ENCODE data around the gene MYO1A. TPM values are rescaled to one million over a fixed set of nuclear protein-coding genes. Genes with fewer than 3 reads are reported as not detected.
"Not testable (repeated sequence)": the region's sequence is repeated elsewhere in the genome, so short reads cannot be mapped to it uniquely, and the experiment has no call there.

Gene MYO1A
- polyA plus RNA-seq, 3 donors, result 0.10 to 0.25 (median 0.11) TPM

DNA sequence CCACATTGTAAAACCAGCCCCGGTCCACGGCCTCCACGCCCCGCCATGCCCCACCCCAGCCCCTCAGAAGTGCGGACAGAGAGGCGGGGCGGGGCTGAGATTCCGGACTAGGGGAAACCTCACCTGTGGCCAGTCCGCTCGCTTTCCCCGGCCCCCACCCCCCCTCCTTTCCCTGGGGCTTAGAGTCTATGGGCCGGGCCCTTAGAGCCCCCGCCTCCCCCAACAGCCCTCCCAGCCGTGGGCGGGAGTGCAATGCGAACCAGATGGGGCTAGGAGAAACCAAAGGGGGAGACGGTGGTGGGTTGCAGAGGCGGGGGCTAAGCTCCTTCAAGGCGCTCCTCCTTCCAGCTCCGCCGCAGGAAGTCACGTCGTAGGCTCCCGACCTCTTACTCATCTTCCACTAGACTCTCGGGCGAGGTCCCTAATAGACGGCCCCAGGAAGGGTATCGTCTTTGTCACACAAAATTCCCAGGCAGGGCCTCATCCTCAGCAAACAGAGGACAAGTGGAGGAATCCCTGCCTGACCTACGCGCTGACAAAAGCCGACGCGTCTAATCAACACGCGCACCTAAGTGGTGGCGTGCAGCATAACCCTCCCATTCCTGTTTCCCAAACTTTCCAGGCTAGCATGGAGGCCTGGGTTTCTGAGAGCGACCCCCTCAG lies 37.9 kb upstream of the MYO1A start:
- DNase-seq (ENCODE audit: low read depth in 3 of 3, low spot score in 2 of 3), result peak; percentile 80 to 88 (median 85)

DNA sequence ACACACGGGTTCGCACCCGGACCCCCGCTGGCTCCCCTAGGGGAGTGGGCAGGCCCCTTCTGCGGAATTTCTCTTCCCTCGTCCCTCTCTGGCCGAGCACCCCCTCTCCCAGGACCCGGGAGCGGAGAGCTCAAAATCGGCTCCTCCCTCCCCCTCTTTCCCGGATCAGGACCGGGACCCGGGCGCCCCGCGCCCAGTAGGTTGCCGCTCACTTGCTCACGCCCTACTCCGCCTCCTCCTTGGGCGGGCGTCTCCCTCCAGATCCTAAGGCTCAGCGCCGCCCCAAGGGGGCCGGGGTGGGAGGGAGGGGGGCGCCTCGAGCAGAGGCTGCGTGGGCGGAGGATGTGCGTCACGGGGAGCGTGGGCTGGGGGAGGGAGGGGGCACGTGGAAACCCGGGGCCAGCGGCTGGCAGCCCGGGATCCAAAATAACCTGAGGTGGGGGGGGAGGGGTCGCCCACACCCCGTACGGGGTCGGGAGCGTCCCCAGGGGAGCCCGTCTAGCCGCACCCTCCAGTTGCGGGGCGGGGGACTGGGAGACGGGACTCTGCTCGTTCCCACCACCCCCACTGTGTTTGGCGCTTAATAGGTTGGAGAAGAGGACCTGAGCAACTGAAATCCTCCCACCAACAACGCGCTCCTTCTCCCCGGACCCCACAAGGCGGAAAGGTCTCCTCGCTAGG lies 37.2 kb upstream of the MYO1A start:
- peak in 1 of 3 donors; percentile 72 for DNase-seq (ENCODE audit: low read depth in 3 of 3, low spot score in 2 of 3)

DNA sequence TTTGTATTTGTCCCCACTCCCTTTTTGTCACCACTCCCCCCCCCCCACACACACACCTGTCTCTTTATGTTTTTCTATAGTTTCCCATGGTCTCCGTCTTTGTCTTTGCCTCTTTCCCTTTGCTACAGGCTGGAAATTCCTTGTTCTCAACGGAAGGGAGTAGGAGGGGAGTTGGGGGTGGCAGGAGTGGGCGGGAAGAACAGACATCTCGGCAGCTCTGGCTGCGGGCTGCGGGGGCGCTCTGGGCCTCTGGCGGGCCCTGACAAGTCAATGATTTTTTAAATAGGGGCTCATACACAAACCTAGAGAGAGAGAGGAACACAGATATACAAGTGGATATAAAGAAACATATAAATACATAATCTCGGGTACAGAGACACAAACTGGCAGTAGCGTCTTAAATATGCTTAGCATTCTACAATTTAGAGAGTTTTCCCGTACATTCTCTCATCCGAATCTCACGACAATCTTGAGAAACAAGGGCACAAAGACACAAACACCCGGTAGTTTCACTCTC lies 36.6 kb upstream of the MYO1A start:
- DNase-seq (ENCODE audit: low read depth in 3 of 3, low spot score in 2 of 3), result peak in 1 of 3 donors; percentile 71

- peak in 1 of 3 donors; percentile 68 for DNase-seq (ENCODE audit: low read depth in 3 of 3, low spot score in 2 of 3)
Observed at GRCh38 chr12:57085999-57086492, 36.1 kb upstream of the MYO1A start.

GRCh38 chr12:57080855-57081254 lies 30.9 kb upstream of the MYO1A start:
- DNase-seq (ENCODE audit: low read depth in 3 of 3, low spot score in 2 of 3), result no peak

DNA sequence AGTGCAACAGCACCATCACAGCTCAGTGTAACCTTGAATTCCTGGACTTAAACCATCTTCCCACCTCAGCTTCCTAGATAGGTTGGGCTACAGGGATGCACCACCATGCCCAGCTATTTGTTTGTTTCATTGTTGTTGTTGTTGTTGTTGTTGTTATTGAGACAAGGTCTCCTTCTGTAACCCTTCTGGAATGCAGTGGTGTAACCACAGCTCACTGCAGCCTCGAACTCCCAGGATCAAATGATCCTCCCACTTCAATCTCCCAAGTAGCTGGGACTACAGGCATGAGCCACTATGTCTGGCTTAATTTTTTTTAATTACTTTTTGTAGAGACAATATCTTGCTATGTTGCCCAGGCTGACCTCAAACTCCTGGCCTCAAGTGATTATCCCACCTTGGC lies 29.9 kb upstream of the MYO1A start:
- DNase-seq (ENCODE audit: low read depth in 3 of 3, low spot score in 2 of 3), result no peak

DNA sequence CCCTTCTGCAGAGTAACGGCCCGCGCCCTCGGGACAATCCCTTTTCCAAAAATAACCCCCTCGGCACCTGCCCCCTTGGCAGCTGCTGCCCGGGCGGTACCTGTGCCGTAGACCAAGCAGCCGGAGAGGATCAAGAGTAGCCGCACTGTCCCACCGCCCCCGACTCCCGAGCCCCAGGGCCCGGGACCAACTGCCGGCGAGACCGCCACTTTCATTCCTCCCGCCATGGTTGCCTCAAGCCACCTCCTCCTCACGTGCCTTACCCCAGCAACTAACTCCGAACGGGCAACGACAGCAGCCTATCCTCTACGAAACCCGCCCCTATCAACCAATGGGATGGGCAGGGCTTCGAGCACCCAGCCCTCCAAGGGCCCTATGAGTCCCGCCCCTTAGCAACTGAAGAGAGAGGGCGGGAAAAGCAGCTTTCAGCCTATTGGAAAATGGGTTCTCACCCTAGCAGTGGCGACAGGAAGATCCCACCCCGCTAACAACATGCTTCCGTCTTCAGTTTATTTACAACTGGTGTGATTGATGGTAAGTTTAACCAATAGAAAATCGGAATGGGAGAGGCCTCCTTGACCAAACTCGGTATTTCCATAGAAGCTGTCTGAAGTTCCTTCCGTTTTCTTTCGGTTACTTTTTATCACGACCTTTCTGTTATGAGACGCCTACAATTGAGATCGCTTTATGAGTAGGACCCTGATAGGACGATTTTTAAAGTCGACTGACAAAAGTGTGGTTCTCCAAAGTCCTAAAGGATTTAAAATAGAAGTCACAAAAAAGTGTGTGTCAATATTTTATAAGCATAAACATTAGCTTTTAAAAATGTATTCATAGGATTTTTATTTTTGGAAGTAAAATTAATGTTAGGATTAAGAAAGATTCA lies 28.8 kb upstream of the MYO1A start, which contains the start of gene NEMP1:
Gene NEMP1, minus strand, starts transcription at position 273 of the 886 bp plus-strand sequence. Its CDS starts 46 bp downstream, at position 227.
- DNase-seq (ENCODE audit: low read depth in 3 of 3, low spot score in 2 of 3), result peak; percentile 98 to 100 (median 100)

DNA sequence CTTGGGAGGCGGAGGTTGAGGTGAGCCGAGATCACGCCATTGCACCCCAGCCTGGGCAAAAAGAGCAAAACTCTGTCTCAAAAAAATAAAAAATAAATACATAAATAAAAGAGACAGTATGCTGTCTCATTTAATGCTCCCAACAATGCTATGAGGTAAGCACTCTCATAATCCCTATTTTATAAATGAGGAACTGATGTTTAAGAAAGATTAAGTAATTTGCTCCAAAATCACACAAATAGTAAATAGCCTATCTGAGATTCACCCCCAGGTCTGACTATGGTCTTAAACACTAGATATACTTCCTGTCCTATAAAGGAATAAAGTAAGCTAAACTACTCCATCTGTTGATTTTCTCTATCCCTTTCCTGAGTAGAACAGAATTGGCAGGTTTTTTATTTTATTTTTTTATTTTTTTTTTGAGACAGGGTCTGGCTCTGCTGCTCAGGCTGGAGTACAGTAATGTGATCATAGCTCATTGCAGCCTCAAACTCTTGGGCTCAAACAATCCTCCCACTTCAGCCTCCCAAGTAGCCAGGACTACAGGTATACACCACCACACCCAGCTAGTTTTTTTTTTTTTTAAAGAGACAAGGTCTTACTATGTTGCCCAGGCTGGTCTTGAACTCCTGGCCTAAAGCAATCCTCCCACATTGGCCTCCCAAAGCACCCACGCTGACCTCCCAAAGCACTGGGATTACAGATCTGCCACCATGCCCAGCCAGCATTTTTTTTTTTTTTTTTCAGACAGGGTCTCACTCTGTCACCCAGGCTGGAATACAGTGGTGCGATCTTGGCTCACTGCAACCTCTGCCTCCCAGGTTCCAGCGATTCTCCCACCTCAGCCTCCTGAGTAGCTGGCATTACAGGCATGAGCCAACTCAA lies 23.9 kb upstream of the MYO1A start:
- DNase-seq (ENCODE audit: low read depth in 3 of 3, low spot score in 2 of 3), result not testable (repeated sequence)

GRCh38 chr12:57072661-57073060 lies 22.7 kb upstream of the MYO1A start:
- no peak for DNase-seq (ENCODE audit: low read depth in 3 of 3, low spot score in 2 of 3)

- DNase-seq (ENCODE audit: low read depth in 3 of 3, low spot score in 2 of 3), result peak in 2 of 3 donors; percentile 60 to 71
Observed at GRCh38 chr12:57069523-57069922, 19.6 kb upstream of the MYO1A start.

- no peak for DNase-seq (ENCODE audit: low read depth in 3 of 3, low spot score in 2 of 3)
Observed at GRCh38 chr12:57066245-57066644, 16.3 kb upstream of the MYO1A start.

GRCh38 chr12:57063991-57064685 lies 14.2 kb upstream of the MYO1A start:
- DNase-seq (ENCODE audit: low read depth in 3 of 3, low spot score in 2 of 3), result no peak

- no peak for DNase-seq (ENCODE audit: low read depth in 3 of 3, low spot score in 2 of 3)
Observed at GRCh38 chr12:57058454-57058853, 8.5 kb upstream of the MYO1A start.

GRCh38 chr12:57057067-57057751 lies 7.3 kb upstream of the MYO1A start:
- no peak for DNase-seq (ENCODE audit: low read depth in 3 of 3, low spot score in 2 of 3)

DNA sequence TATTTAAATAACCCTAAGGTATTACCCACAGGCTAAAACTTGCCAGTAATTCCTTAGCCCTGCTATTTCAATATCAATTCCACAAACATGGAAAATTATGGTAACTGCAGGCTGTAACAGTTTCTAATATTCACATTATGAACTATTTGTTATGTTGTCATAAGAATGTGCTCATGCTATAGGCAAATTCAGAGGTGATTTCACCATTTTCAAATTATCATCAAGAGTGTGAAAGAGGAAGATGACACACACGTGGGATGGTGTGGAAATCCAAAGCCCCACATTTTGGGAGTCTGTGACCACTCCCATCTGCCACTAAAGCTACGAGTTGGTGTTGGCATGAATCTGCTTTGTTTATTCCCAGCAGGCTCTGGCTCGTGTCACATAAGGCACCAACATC lies 5.9 kb upstream of the MYO1A start:
- DNase-seq (ENCODE audit: low read depth in 3 of 3, low spot score in 2 of 3), result no peak

- DNase-seq (ENCODE audit: low read depth in 3 of 3, low spot score in 2 of 3), result not testable (repeated sequence)
Observed at GRCh38 chr12:57053901-57054300, 4.0 kb upstream of the MYO1A start.

GRCh38 chr12:57053146-57053545 lies 3.2 kb upstream of the MYO1A start:
- not testable (repeated sequence) for DNase-seq (ENCODE audit: low read depth in 3 of 3, low spot score in 2 of 3)

GRCh38 chr12:57051011-57051410 lies 1.1 kb upstream of the MYO1A start:
- no peak for DNase-seq (ENCODE audit: low read depth in 3 of 3, low spot score in 2 of 3)

GRCh38 chr12:57049119-57049446 lies 846 bp downstream of the MYO1A start:
- no peak for DNase-seq (ENCODE audit: low read depth in 3 of 3, low spot score in 2 of 3)

Data from right renal cortex interstitium (tissue), 3 donors.